Loucy (cell line): ENCODE results near the gene KDM7A.

Source experiments
- EZH2phosphoT487 ChIP-seq: fragments of 200-600 bp; IDR thresholded peaks from 2 replicates; pipeline ENCODE4 v1.6.1; 2018; ENCODE audit warnings: antibody characterized with exemption, mild to moderate bottlenecking, moderate library complexity, borderline replicate concordance
- TF ChIP-seq, protein P1 (sequence below): fragments of 200-600 bp; sonication (generic); conservative IDR thresholded peaks from 2 replicates; pipeline ENCODE4 v1.5.1; 2014; ENCODE audit warnings: mild to moderate bottlenecking, antibody characterized with exemption, low read length

DNA sequence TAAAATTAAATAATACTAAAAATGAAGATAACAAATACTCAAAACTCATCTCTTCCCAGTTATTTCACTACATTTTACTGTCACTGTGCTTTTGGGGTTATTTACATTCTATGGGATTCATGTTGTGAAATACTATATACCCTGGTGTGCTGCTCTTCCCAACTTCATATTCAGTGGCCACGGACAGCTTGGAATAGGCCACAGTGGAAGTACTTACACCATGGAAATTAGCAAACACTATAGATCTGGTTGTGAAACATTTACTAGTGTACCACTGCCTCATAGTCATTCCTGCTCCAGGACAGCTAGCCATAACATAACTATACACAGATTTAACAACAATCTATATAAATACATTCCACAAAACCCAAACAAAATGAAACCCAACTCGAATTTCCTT, 21.2 kb upstream of the KDM7A start:
- TF ChIP-seq, protein P1, sequence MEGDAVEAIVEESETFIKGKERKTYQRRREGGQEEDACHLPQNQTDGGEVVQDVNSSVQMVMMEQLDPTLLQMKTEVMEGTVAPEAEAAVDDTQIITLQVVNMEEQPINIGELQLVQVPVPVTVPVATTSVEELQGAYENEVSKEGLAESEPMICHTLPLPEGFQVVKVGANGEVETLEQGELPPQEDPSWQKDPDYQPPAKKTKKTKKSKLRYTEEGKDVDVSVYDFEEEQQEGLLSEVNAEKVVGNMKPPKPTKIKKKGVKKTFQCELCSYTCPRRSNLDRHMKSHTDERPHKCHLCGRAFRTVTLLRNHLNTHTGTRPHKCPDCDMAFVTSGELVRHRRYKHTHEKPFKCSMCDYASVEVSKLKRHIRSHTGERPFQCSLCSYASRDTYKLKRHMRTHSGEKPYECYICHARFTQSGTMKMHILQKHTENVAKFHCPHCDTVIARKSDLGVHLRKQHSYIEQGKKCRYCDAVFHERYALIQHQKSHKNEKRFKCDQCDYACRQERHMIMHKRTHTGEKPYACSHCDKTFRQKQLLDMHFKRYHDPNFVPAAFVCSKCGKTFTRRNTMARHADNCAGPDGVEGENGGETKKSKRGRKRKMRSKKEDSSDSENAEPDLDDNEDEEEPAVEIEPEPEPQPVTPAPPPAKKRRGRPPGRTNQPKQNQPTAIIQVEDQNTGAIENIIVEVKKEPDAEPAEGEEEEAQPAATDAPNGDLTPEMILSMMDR = no peak
- no peak for TF ChIP-seq EZH2phosphoT487
